OCI-LY7 (cell line): ENCODE results near the gene CRACDL.

Experiments
- EZH2phosphoT487 ChIP-seq: fragments of 200-600 bp; sonication (generic); IDR thresholded peaks from 2 replicates; pipeline ENCODE4 v1.6.1; 2018; ENCODE audit warnings: low read depth, borderline replicate concordance, mild to moderate bottlenecking, mixed run types, antibody characterized with exemption, low read length, moderate library complexity, mixed read lengths
- TF ChIP-seq, protein P1 (sequence below): fragments of 200-600 bp; sonication (generic); conservative IDR thresholded peaks from 2 replicates; pipeline ENCODE4 v1.5.1; 2014; ENCODE audit warnings: mild to moderate bottlenecking, antibody characterized with exemption, low read length, moderate library complexity, mixed read lengths

DNA sequence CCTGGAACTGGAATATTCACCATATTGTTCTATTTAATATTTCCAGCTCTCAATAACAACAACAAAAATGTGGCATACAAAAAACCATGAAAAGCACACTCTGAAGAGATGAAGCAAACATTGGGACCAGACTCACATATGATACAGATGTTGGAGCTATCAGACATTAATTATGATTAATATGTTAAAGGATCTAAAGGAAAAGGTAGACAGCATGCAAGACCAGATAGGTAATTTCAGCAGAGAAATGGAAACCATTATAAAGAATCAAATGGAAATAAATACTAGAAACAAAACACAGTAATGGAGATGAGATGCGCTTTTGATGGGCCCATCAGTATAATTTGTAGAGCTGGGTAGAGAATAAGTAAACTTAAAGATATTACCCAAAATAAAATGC lies 154.2 kb downstream of the CRACDL start:
- TF ChIP-seq, protein P1, sequence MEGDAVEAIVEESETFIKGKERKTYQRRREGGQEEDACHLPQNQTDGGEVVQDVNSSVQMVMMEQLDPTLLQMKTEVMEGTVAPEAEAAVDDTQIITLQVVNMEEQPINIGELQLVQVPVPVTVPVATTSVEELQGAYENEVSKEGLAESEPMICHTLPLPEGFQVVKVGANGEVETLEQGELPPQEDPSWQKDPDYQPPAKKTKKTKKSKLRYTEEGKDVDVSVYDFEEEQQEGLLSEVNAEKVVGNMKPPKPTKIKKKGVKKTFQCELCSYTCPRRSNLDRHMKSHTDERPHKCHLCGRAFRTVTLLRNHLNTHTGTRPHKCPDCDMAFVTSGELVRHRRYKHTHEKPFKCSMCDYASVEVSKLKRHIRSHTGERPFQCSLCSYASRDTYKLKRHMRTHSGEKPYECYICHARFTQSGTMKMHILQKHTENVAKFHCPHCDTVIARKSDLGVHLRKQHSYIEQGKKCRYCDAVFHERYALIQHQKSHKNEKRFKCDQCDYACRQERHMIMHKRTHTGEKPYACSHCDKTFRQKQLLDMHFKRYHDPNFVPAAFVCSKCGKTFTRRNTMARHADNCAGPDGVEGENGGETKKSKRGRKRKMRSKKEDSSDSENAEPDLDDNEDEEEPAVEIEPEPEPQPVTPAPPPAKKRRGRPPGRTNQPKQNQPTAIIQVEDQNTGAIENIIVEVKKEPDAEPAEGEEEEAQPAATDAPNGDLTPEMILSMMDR: no peak
- TF ChIP-seq EZH2phosphoT487: no peak
